Endodermal cell (in vitro differentiated cells): Measurements from ENCODE around the gene ARHGAP6. TPM values are rescaled to one million over a fixed set of nuclear protein-coding genes. Genes with fewer than 3 reads are reported as not detected.
A peak's percentile ranks its signal among the peaks of the same experiment; 100 is the strongest.

Experiments used
- DNase-seq: peaks from one replicate; pipeline ENCODE4 v3.0.0-alpha.2; 2017
- H3K27ac ChIP-seq: 2 replicates; pipeline ENCODE4 v1.5.1; 2013; ENCODE audit warnings: mild to moderate bottlenecking, low read depth, low read length, moderate library complexity
- H3K27me3 ChIP-seq: 2 replicates; pipeline ENCODE4 v1.6.1; 2013; ENCODE audit warnings: mild to moderate bottlenecking, low read length, moderate library complexity; ENCODE audit not compliant: insufficient read depth, control insufficient read depth, poor library complexity, severe bottlenecking
- H3K36me3 ChIP-seq: 2 replicates; pipeline ENCODE4 v1.7.0; 2013; ENCODE audit warnings: mild to moderate bottlenecking, low read length, moderate library complexity; ENCODE audit not compliant: control insufficient read depth, insufficient read depth
- H3K4me1 ChIP-seq: one replicate; pipeline ENCODE4 v1.7.0; 2013; ENCODE audit warnings: low read length; ENCODE audit not compliant: control insufficient read depth, insufficient read depth
- H3K4me3 ChIP-seq: 2 replicates; pipeline ENCODE4 v1.5.1; 2013; ENCODE audit warnings: mild to moderate bottlenecking, low read length, moderate library complexity
- H3K9ac ChIP-seq: 2 replicates; pipeline ENCODE4 v1.6.1; 2013; ENCODE audit warnings: mild to moderate bottlenecking, low read length, moderate library complexity; ENCODE audit not compliant: poor library complexity, severe bottlenecking; ENCODE audit errors: extremely low read depth
- H3K9me3 ChIP-seq: 2 replicates; pipeline ENCODE4 v1.6.1; 2013; ENCODE audit warnings: mild to moderate bottlenecking, low read length, moderate library complexity; ENCODE audit not compliant: control insufficient read depth
- H3K27ac Mint-ChIP-seq: 2 replicates; pipeline ENCODE4 v1.8.0; 2020; ENCODE audit warnings: mixed read lengths
- H3K27me3 Mint-ChIP-seq: 2 replicates; pipeline ENCODE4 v1.8.0; 2021; ENCODE audit warnings: mild to moderate bottlenecking, mixed read lengths; ENCODE audit not compliant: insufficient read depth
- H3K36me3 Mint-ChIP-seq: 2 replicates; pipeline ENCODE4 v1.8.0; 2020; ENCODE audit warnings: low read depth, mixed read lengths
- H3K4me1 Mint-ChIP-seq: 2 replicates; pipeline ENCODE4 v1.8.0; 2020; ENCODE audit warnings: mixed read lengths
- H3K4me3 Mint-ChIP-seq: 2 replicates; pipeline ENCODE4 v1.8.0; 2020; ENCODE audit warnings: mild to moderate bottlenecking, moderate library complexity, mixed read lengths
- H3K9me3 Mint-ChIP-seq: 2 replicates; pipeline ENCODE4 v1.8.0; 2020; ENCODE audit warnings: mild to moderate bottlenecking, mixed read lengths
- CTCF ChIP-seq: fragments of 200-600 bp; sonication (generic); conservative IDR thresholded peaks from 2 replicates; pipeline ENCODE4 v1.5.0; 2021; ENCODE audit warnings: antibody characterized with exemption, mild to moderate bottlenecking
- WGBS, 2 experiments: methylation state at CpG; one replicate each; pipeline versions ENCODE4 v1.1.5 to v1.1.7; 2013; ENCODE audit warnings: missing lambda C conversion rate in 2 of 2, mixed read lengths in 1 of 2; ENCODE audit not compliant: insufficient coverage in 1 of 2, insufficient read length in 1 of 2; 5-methylcytosine and 5-hydroxymethylcytosine counted together
- long read RNA-seq, 4 experiments: library from polyadenylated mRNA in 2 of 4; library from RNA in 1 of 4; library from capped mRNA in 1 of 4; stranded (forward) in 3 of 4; unstranded in 1 of 4; transcript quantifications; one replicate each; pipeline ENCODE4 v2.0.0, GENCODE V29; 2020 to 2021; ENCODE audit warnings: inconsistent platforms in 1 of 4
- polyA plus RNA-seq, 2 experiments: library from polyadenylated mRNA; stranded (reverse); fragments of 50-300 nt; gene quantifications; one replicate each; pipeline ENCODE4 v1.2.3, GENCODE V29; 2013
- total RNA-seq, 2 donors: library from RNA; stranded (reverse); fragmentation: NEBNext Ultra II Directional in 1 of 2; extraction: Animal tissue kit (Norgen Biotek cat#: 25700) in 1 of 2; gene quantifications; 2 replicates in 1 of 2; 3 replicates in 1 of 2; pipeline ENCODE4 v1.2.1, GENCODE V29; 2021

Gene ARHGAP6, protein sequence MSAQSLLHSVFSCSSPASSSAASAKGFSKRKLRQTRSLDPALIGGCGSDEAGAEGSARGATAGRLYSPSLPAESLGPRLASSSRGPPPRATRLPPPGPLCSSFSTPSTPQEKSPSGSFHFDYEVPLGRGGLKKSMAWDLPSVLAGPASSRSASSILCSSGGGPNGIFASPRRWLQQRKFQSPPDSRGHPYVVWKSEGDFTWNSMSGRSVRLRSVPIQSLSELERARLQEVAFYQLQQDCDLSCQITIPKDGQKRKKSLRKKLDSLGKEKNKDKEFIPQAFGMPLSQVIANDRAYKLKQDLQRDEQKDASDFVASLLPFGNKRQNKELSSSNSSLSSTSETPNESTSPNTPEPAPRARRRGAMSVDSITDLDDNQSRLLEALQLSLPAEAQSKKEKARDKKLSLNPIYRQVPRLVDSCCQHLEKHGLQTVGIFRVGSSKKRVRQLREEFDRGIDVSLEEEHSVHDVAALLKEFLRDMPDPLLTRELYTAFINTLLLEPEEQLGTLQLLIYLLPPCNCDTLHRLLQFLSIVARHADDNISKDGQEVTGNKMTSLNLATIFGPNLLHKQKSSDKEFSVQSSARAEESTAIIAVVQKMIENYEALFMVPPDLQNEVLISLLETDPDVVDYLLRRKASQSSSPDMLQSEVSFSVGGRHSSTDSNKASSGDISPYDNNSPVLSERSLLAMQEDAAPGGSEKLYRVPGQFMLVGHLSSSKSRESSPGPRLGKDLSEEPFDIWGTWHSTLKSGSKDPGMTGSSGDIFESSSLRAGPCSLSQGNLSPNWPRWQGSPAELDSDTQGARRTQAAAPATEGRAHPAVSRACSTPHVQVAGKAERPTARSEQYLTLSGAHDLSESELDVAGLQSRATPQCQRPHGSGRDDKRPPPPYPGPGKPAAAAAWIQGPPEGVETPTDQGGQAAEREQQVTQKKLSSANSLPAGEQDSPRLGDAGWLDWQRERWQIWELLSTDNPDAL (N-terminal part only)
- total RNA-seq: under 1 TPM; 0.48 to 0.73 TPM
- 2.0 TPM for polyA plus RNA-seq (2013, experiment 1 of 2)
- 2.4 TPM for polyA plus RNA-seq (2013, experiment 2 of 2)
- long read RNA-seq, experiment 1: 0 reads
- long read RNA-seq, experiment 2: 0 reads
- long read RNA-seq, experiment 3: 0 reads
- long read RNA-seq, experiment 4: 0 reads

- no peaks in the 10 kb centered on the region for H3K4me1 ChIP-seq
- H3K27me3 ChIP-seq: peaks cover 86% of the 10 kb centered on the region
- Mint-ChIP-seq H3K4me1 (no peaks in the 10 kb centered on the region), H3K4me3 (peak within 1 kb of the TSS; percentile 61), H3K27me3 (peaks cover 90% of the 10 kb centered on the region), H3K36me3 (no peaks in the 10 kb centered on the region), H3K9me3 (peaks cover 53% of the 10 kb centered on the region), H3K27ac (no peak within 1 kb of the TSS)
- no peak for TF ChIP-seq CTCF
- WGBS, 2 experiments: 0% methylated on average over 1 to 68 of the region's 74 CpGs
- H3K4me3 ChIP-seq: peak within 1 kb of the TSS; percentile 73
- H3K9me3 ChIP-seq: no peaks in the 10 kb centered on the region
- no peak within 1 kb of the TSS for H3K27ac ChIP-seq
- H3K36me3 ChIP-seq: no peaks in the 10 kb centered on the region
- no peak within 1 kb of the TSS for H3K9ac ChIP-seq
- peak; percentile 81 for DNase-seq
Measured at GRCh38 chrX:11665168-11666111, at the start of gene ARHGAP6. ARHGAP6 (minus strand) TSS chrX:11665920; CDS start chrX:11664828, 1,092 bp downstream.

DNA sequence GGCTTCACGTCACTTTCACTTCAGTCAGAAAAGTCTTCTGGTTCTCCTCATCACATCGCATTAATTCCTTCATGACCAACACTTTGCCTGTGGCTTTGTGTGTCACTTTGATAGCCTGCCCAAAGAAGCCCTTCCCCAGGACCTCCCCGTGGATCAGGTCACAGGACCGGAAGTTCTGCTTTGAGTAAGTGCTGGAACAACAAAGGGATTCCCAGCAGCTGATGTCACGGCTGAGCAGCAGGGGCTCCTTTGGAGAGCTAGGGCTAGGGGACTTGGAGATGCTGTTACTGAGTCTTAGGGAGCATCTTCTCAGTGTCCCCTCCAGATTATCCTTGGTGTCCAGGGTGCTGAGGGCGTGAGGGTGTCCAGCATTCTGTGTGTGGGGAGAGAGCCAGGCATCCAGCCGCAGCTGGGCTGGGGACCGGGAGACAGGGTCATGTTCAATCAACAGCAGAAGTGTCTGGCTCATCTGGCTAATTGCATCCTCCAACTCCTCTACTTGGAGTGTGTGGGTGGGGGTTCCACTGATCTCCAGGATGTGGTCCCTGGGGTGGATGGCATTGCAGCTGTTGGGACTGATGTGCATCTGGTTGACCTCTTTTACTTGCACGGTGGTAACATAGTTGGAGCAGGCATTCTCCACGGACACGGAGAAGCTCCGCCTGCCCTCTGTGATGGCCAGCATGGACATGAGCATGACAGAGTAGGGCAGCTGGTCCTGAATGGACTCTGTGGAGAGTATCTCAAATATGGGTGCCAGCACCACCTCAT lies 39.2 kb upstream of the ARHGAP6 start:
- Histone ChIP-seq H3K9me3 (no peaks in the 10 kb centered on the region), H3K36me3 (no peaks in the 10 kb centered on the region), H3K4me3 (no peak overlapping the region), H3K4me1 (no peaks in the 10 kb centered on the region), H3K9ac (no peak overlapping the region), H3K27ac (no peak overlapping the region), H3K27me3 (no peaks in the 10 kb centered on the region)
- 77 to 100% methylated on average over 3 to 10 of the region's 12 CpGs for WGBS, 2 experiments
- H3K36me3 Mint-ChIP-seq: no peaks in the 10 kb centered on the region
- peaks cover 51% of the 10 kb centered on the region for H3K9me3 Mint-ChIP-seq
- H3K27me3 Mint-ChIP-seq: no peaks in the 10 kb centered on the region
- no peaks in the 10 kb centered on the region for H3K4me1 Mint-ChIP-seq
- peak; percentile 73 for DNase-seq
- H3K4me3 Mint-ChIP-seq: no peak overlapping the region
- H3K27ac Mint-ChIP-seq: peak overlapping the region; percentile 30
- no peak for TF ChIP-seq CTCF
